PFSK-1 (cell line): ENCODE data around the gene PANK2.

Experiments used
- POLR2AphosphoS5 ChIP-seq: IDR thresholded peaks from 2 replicates; pipeline ENCODE4 v1.6.1; 2012; ENCODE audit warnings: low read depth, mild to moderate bottlenecking, control low read depth, low read length, moderate library complexity
- SIN3A ChIP-seq: IDR thresholded peaks from 2 replicates; pipeline ENCODE4 v1.6.1; 2012; ENCODE audit warnings: mild to moderate bottlenecking, low read length, moderate library complexity, borderline replicate concordance; ENCODE audit not compliant: insufficient read depth

GRCh38 chr20:3869839-3870634, 19.1 kb upstream of the PANK2 start:
- TF ChIP-seq SIN3A (no peak), POLR2AphosphoS5 (no peak)
